BLaER1 treated with 17β-estradiol and CSF1 and Interleukin-3, amounts not matched to agents 10 nM and 100 nM (cell line): ENCODE data around the gene C1QTNF1.

Experiments used
- H3K27ac ChIP-seq, 11 experiments: shearing (Covaris generic); formaldehyde crosslinking; 2 replicates each; pipeline ENCODE4 v1.8.1; 2022
- H3K27me3 ChIP-seq, 11 experiments: shearing (Covaris generic); formaldehyde crosslinking; 2 replicates each; pipeline ENCODE4 v1.8.1; 2022
- H3K36me3 ChIP-seq, 11 experiments: shearing (Covaris generic); formaldehyde crosslinking; 2 replicates each; pipeline ENCODE4 v1.8.1; 2022
- H3K4me1 ChIP-seq, 10 experiments: shearing (Covaris generic); formaldehyde crosslinking; 2 replicates each; pipeline ENCODE4 v1.8.1; 2022
- H3K4me2 ChIP-seq, 11 experiments: shearing (Covaris generic); formaldehyde crosslinking; 2 replicates each; pipeline ENCODE4 v1.8.1; 2022
- H3K4me3 ChIP-seq, 10 experiments: shearing (Covaris generic); formaldehyde crosslinking; 2 replicates each; pipeline ENCODE4 v1.8.1; 2022
- H3K9ac ChIP-seq, 11 experiments: shearing (Covaris generic); formaldehyde crosslinking; 2 replicates each; pipeline ENCODE4 v1.8.1; 2022
- H3K9me3 ChIP-seq, 11 experiments: shearing (Covaris generic); formaldehyde crosslinking; replicated peaks in 1 of 11; 2 replicates each; pipeline ENCODE4 v1.8.1; 2022
- H4K20me1 ChIP-seq, 11 experiments: shearing (Covaris generic); formaldehyde crosslinking; 2 replicates each; pipeline ENCODE4 v1.8.1; 2022
- Cebpa-rat ChIP-seq, 11 experiments: shearing (Covaris generic); IDR thresholded peaks; 2 replicates each; pipeline ENCODE4 v1.8.1; 2022

The C1QTNF1 gene

DNA sequence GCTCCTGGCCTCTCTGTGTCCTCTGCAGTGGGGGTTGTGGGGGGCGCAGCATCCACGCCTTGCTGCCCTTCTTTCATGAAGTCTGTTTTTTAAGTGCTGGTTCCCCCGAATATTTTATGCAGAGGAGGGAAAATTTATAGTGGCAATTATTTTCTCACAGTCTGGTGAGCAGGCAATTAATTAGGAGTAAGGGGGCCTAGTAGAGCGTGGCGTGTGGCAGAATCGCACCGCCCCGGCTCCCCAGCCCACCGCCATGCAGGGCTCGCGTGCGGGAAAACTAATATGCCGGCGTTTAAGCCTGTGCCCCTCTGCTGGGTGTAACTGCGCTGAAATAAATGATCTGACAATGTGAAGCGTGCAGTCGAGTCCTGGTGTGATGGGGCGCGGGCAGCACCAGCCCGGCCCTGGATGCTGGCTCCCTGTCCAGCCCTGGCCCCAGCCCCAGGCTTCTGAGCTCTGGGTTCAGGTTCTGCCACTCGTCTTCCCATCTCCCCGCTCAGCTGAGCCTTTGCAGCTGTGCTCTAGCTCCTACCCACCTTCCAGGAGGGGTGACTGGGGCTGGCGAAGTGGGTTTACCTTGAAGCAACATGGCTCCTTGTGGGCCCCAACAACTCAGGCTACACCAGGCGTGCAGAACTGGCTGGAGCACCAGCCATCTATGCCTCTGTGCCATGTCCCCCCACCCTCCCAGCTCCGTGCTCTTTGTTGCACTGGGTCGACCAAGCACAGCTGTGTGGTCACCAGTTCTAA is 64.5 kb downstream of the C1QTNF1 start:
- Histone ChIP-seq H3K4me1 (peaks cover 0 to 34% (median 25%) of the 10 kb centered on the region in 10 experiments; a peak in 16 of 20 replicates), H3K4me2 (no peak overlapping the region), H3K9me3 (no peaks in the 10 kb centered on the region), H3K4me3 (no peak overlapping the region), H3K27ac (no peak overlapping the region), H4K20me1 (peaks cover 27 to 99% (median 52%) of the 10 kb centered on the region in 11 experiments; a peak in 20 of 22 replicates), H3K27me3 (peaks cover under 1 to 12% (median 10%) of the 10 kb centered on the region in 11 experiments; a peak in 18 of 22 replicates), H3K36me3 (peaks cover 13 to 42% (median 37%) of the 10 kb centered on the region in 11 experiments; a peak in 21 of 22 replicates), H3K9ac (no peak overlapping the region)
- TF ChIP-seq Cebpa-rat (IDR thresholded peaks at IDR 0.05): no peak

DNA sequence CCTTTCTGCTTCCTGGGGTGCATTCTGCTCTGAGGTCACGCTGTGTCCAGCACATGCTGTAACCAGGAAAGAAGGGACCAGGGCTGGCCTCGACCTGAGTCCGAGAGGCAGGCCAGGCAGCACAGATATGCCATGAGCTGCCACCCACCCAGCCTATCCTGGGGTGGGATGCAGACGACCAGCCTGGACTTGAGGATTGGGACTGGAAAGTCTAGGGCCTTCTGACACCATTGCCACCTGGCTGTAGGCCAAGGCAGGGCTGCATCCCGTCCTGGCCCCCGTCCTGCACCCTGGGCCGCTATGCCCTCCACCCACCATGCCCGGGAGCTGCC is 65.0 kb downstream of the C1QTNF1 start:
- TF ChIP-seq Cebpa-rat (IDR thresholded peaks at IDR 0.05): no peak
- peaks cover 9 to 37% (median 32%) of the 10 kb centered on the region in 11 experiments; a peak in 20 of 22 replicates for H3K36me3 ChIP-seq

GRCh38 chr17:79089720-79090442 is 65.9 kb downstream of the C1QTNF1 start:
- H3K36me3 ChIP-seq: peaks cover 9 to 29% (median 25%) of the 10 kb centered on the region in 11 experiments; a peak in 20 of 22 replicates
- H3K27ac ChIP-seq: no peak overlapping the region

More for the DNA sequence above, 65.0 kb downstream of the C1QTNF1 start:
- Histone ChIP-seq H3K4me2 (no peak overlapping the region), H3K9me3 (no peaks in the 10 kb centered on the region), H3K4me1 (peaks cover 0 to 40% (median 30%) of the 10 kb centered on the region in 10 experiments; a peak in 16 of 20 replicates), H3K9ac (no peak overlapping the region), H3K4me3 (no peak overlapping the region), H4K20me1 (peaks cover 23 to 99% (median 48%) of the 10 kb centered on the region in 11 experiments; a peak in 20 of 22 replicates), H3K27ac (no peak overlapping the region), H3K27me3 (peaks cover 6 to 17% (median 15%) of the 10 kb centered on the region in 11 experiments; a peak in 18 of 22 replicates)

GRCh38 chr17:79090443-79091225 is 66.7 kb downstream of the C1QTNF1 start:
- H3K4me2 ChIP-seq: peak overlapping the region in 3 of 11 experiments; percentile 18 to 74 (median 69); a peak in 3 of 22 replicates
- H3K4me1 ChIP-seq: peaks cover 0 to 55% (median 46%) of the 10 kb centered on the region in 10 experiments; a peak in 16 of 20 replicates
- H4K20me1 ChIP-seq: peaks cover 23 to 93% (median 52%) of the 10 kb centered on the region in 11 experiments; a peak in 20 of 22 replicates
- H3K9me3 ChIP-seq: no peaks in the 10 kb centered on the region
- no peak overlapping the region for H3K4me3 ChIP-seq
- peaks cover 9 to 22% (median 18%) of the 10 kb centered on the region in 11 experiments; a peak in 20 of 22 replicates for H3K36me3 ChIP-seq
- no peak overlapping the region for H3K27ac ChIP-seq
- peaks cover 18 to 32% (median 29%) of the 10 kb centered on the region in 11 experiments; a peak in 20 of 22 replicates for H3K27me3 ChIP-seq
- peak overlapping the region in 1 of 11 experiments; percentile 18; a peak in 4 of 22 replicates for H3K9ac ChIP-seq
- TF ChIP-seq Cebpa-rat (IDR thresholded peaks at IDR 0.05): no peak

More at GRCh38 chr17:79089720-79090442, 65.9 kb downstream of the C1QTNF1 start:
- Histone ChIP-seq H3K4me1 (peaks cover 0 to 47% (median 38%) of the 10 kb centered on the region in 10 experiments; a peak in 16 of 20 replicates), H3K9me3 (no peaks in the 10 kb centered on the region), H3K4me3 (no peak overlapping the region), H3K9ac (no peak overlapping the region; a peak in 1 of 22 replicates), H4K20me1 (peaks cover 23 to 93% (median 48%) of the 10 kb centered on the region in 11 experiments; a peak in 20 of 22 replicates), H3K27me3 (peaks cover 10 to 24% (median 22%) of the 10 kb centered on the region in 11 experiments; a peak in 18 of 22 replicates), H3K4me2 (peak overlapping the region in 3 of 11 experiments; percentile 18 to 74 (median 69); a peak in 2 of 22 replicates)
- no peak for TF ChIP-seq Cebpa-rat (IDR thresholded peaks at IDR 0.05)

- Histone ChIP-seq H3K27ac (no peak overlapping the region), H3K9me3 (no peaks in the 10 kb centered on the region), H3K9ac (peak overlapping the region in 1 of 11 experiments; percentile 18; a peak in 3 of 22 replicates), H3K36me3 (peaks cover 9 to 16% (median 12%) of the 10 kb centered on the region in 11 experiments; a peak in 18 of 22 replicates), H3K4me1 (peaks cover 0 to 60% (median 51%) of the 10 kb centered on the region in 10 experiments; a peak in 16 of 20 replicates), H4K20me1 (peaks cover 23 to 92% (median 51%) of the 10 kb centered on the region in 11 experiments; a peak in 20 of 22 replicates), H3K4me3 (no peak overlapping the region), H3K27me3 (peaks cover 24 to 38% (median 36%) of the 10 kb centered on the region in 11 experiments; a peak in 20 of 22 replicates), H3K4me2 (peak overlapping the region in 5 of 11 experiments; percentile 18 to 74 (median 63); a peak in 7 of 22 replicates)
- TF ChIP-seq Cebpa-rat (IDR thresholded peaks at IDR 0.05): no peak
Observed at GRCh38 chr17:79091226-79091670, 67.3 kb downstream of the C1QTNF1 start.

GRCh38 chr17:79092567-79092966 is 68.6 kb downstream of the C1QTNF1 start:
- Histone ChIP-seq H3K9me3 (no peaks in the 10 kb centered on the region), H3K4me1 (peaks cover 0 to 60% (median 51%) of the 10 kb centered on the region in 10 experiments; a peak in 16 of 20 replicates), H3K27me3 (peaks cover 34 to 50% (median 47%) of the 10 kb centered on the region in 11 experiments), H3K36me3 (peaks cover 0 to 7% (median 0%) of the 10 kb centered on the region in 11 experiments; a peak in 4 of 22 replicates), H3K27ac (no peak overlapping the region), H4K20me1 (peaks cover 14 to 79% (median 41%) of the 10 kb centered on the region in 11 experiments; a peak in 20 of 22 replicates), H3K4me2 (peak overlapping the region in 9 of 11 experiments; percentile 26 to 74 (median 61); a peak in 17 of 22 replicates), H3K9ac (peak overlapping the region in 3 of 11 experiments; percentile 19 to 34 (median 31); a peak in 4 of 22 replicates), H3K4me3 (no peak overlapping the region)
- no peak for TF ChIP-seq Cebpa-rat (IDR thresholded peaks at IDR 0.05)

GRCh38 chr17:79093270-79093669 is 69.3 kb downstream of the C1QTNF1 start:
- peaks cover 0 to 61% (median 52%) of the 10 kb centered on the region in 10 experiments; a peak in 16 of 20 replicates for H3K4me1 ChIP-seq
- H3K27me3 ChIP-seq: peaks cover 41 to 57% (median 54%) of the 10 kb centered on the region in 11 experiments
- H4K20me1 ChIP-seq: peaks cover 7 to 75% (median 36%) of the 10 kb centered on the region in 11 experiments; a peak in 20 of 22 replicates
- no peak for TF ChIP-seq Cebpa-rat (IDR thresholded peaks at IDR 0.05)
- H3K9ac ChIP-seq: peak overlapping the region in 1 of 11 experiments; percentile 19; a peak in 2 of 22 replicates
- H3K9me3 ChIP-seq: no peaks in the 10 kb centered on the region
- H3K4me3 ChIP-seq: no peak overlapping the region
- peak overlapping the region in 9 of 11 experiments; percentile 26 to 74 (median 61); a peak in 17 of 22 replicates for H3K4me2 ChIP-seq
- no peak overlapping the region for H3K27ac ChIP-seq
- peaks cover 0 to 4% (median 0%) of the 10 kb centered on the region in 11 experiments; a peak in 4 of 22 replicates for H3K36me3 ChIP-seq
